GM18517 (cell line): ENCODE data around the gene LLGL1.

Experiments used
- ATAC-seq: cut with Tn5 transposase; IDR thresholded peaks from one replicate; pipeline ENCODE4 v1.9.1; 2021; ENCODE audit warnings: mild to moderate bottlenecking, moderate library complexity; ENCODE audit not compliant: unreplicated experiment

Gene LLGL1

GRCh38 chr17:18228176-18228682 is 2.8 kb downstream of the LLGL1 start:
- no peak for ATAC-seq

GRCh38 chr17:18229254-18229653 is 3.8 kb downstream of the LLGL1 start:
- ATAC-seq: no peak

DNA sequence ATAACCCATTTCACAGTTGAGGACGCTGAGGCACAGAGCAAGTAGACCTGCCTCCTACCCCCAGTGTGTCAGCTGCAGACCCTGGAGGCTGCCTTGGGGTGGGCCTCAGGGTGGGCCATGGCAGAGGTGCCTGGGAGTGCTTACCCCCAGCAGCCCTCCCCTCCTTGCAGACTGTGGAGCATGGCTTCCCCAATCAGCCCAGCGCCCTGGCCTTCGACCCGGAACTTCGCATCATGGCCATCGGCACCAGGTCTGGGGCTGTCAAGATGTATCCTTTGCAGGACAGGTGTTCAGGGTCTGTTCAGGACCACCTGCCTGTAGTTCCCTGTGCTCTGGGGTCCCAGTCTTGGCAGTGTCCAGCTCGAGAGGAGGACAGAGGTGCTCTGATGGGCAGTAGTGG is 4.3 kb downstream of the LLGL1 start:
- ATAC-seq: no peak

DNA sequence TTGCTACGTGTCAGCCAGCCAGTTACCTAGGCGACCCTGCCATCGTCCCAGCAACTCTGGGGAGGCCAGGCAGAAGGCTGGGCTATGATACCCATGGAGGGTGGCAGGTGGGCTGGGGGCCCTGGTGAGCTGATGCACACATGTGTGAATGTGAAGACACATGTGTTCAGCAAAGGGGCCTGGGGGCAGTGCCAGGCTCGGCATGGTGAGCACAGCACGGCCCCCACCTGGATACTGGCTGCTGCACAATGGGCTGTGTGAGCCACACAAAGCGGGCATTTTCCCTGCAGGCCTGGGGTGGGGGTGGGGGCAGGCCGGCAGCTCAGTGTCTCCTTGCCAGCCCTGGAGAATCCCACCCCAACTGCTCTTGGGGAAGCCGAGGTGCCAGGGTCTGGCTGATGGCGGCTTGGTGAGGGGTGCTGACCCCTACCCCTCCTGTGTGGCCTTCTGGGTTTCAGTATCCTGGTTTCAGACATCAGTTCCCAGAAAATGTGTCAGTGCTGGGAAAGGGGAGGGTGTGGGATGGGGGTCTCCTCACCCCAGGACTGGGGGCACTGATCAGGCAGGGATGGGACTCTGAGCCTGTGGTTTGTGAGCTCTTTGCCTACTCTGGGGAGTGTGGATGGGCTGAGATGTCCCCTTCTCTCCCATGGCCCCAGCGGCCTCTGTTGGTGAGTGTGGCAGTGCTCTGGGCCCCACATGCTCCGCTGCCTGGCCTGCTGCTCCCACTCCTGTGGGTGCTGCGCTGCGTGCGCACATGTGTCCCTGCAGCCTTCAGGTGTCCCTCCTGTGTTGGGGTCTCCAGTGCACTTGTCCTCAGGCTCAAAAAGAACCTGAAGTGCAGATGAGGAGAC is 5.1 kb downstream of the LLGL1 start:
- no peak for ATAC-seq

GRCh38 chr17:18231164-18231563 is 5.7 kb downstream of the LLGL1 start:
- ATAC-seq: no peak

- no peak for ATAC-seq
Measured at GRCh38 chr17:18233803-18234518, 8.5 kb downstream of the LLGL1 start.

DNA sequence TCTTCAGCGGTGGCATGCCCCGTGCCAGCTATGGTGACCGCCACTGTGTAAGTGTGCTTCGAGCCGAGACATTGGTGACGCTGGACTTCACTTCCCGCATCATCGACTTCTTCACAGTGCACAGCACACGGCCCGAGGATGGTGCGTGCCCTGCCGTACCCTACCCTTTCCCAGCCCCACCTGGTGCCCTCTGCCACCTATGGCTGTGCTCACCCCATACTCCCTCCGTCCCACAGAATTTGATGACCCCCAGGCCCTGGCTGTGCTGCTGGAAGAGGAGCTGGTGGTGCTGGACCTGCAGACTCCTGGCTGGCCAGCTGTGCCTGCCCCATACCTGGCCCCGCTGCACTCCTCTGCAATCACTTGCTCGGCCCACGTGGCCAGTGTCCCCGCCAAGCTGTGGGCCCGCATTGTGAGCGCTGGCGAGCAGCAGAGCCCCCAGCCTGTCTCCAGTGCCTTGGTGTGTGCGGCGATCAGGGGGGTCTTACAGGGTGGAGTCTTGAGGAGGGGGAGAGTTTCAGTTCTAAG is 9.5 kb downstream of the LLGL1 start:
- ATAC-seq: no peak

- ATAC-seq: no peak
Measured at GRCh38 chr17:18235743-18236256, 10.4 kb downstream of the LLGL1 start.

GRCh38 chr17:18236494-18236893 is 11.1 kb downstream of the LLGL1 start:
- no peak for ATAC-seq

DNA sequence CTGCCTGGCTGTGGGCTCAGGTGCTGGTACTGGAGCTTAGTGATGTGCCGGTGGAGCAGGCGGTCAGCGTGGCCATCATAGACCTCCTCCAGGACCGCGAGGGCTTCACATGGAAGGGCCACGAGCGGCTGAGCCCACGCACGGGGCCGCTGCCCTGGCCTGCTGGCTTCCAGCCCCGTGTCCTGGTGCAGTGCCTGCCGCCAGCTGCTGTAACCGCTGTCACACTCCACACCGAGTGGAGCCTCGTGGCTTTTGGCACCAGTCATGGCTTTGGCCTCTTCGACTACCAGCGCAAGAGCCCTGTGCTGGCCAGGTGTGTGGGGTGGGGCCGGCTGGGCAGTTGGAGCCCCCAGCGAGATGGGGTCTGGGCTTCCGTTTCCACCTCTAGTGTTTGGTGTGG is 12.0 kb downstream of the LLGL1 start:
- ATAC-seq: no peak

- no peak for ATAC-seq
Measured at GRCh38 chr17:18238299-18238698, 12.9 kb downstream of the LLGL1 start.

GRCh38 chr17:18240449-18240848 is 15.0 kb downstream of the LLGL1 start:
- no peak for ATAC-seq

- no peak for ATAC-seq
Measured at GRCh38 chr17:18241229-18241871, 15.9 kb downstream of the LLGL1 start.

- ATAC-seq: no peak
Measured at GRCh38 chr17:18245038-18245776, 19.8 kb downstream of the LLGL1 start.

DNA sequence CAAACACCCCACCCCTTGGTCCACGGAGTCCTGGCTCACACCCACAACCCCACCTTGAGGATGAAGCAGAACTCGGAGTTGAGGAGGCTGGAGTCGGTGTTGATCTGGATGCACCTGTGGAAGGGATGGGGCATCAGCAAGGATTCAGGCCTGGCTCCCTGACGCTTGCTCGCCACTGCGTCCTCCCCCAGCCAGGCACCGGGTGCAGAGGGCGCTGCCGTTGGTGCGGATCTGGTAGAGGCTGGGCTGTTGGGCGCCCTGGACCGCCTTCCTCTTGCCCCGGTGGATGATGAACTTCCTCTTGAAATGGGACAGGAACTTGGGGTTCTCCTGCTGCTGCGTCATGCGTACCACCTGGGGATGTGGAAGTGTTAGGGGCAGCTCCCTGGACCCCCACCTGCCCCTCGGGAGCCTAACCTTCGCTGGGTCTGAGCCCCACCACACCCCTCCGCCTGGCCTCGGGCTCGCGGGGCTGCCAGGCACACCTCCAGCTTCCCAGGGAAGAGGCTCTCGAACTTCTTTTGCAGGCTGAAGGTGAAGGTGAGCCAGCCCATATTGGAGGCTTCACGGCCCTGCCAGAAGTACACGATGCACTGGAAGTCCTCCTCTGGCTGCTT is 20.8 kb downstream of the LLGL1 start:
- no peak for ATAC-seq

- ATAC-seq: no peak
Measured at GRCh38 chr17:18246880-18247612, 21.6 kb downstream of the LLGL1 start.

DNA sequence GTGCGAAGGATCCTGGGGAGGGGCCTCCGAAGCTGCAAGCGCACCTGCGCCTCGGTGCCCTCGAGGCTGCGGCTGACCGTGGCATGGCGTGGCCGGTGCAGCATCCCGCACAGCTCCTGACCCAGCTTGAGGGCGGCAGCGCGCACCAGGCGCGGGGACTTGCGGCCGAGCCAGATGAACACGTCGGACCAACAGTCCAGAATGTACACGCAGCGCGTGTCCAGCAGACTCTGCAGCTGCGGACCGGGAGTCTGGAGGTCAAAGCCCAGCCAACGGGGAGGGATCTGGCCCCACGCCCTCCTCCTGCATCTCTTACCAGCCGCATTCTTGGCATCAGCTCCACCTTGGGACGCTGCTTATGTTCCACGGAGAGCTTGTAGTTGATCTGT is 22.2 kb downstream of the LLGL1 start:
- no peak for ATAC-seq

- ATAC-seq: no peak
Measured at GRCh38 chr17:18248300-18248731, 22.9 kb downstream of the LLGL1 start.

GRCh38 chr17:18248811-18249210 is 23.4 kb downstream of the LLGL1 start:
- no peak for ATAC-seq
